ENCODE results near the gene RRP1B. TPM values are rescaled to one million over a fixed set of nuclear protein-coding genes. Genes with fewer than 3 reads are reported as not detected.

The RRP1B gene
- total RNA-seq, 2 donors from 2014 or later, result 30.3 to 30.6 TPM

Other genes starting within 250 kb of the RRP1B start
- 100 to 1,000 TPM; 229 to 266 TPM for gene SIK1, start 232.4 kb upstream of the RRP1B start, total RNA-seq
- under 1 TPM; 0.20 to 0.37 TPM for gene HSF2BP, start 72 bp upstream of the RRP1B start, total RNA-seq
- 100 to 1,000 TPM in 1 of 2 donors, 10 to 100 TPM in 1; 93.1 to 106 TPM for gene PDXK, start 59.6 kb downstream of the RRP1B start, total RNA-seq
- gene CSTB, start 116.7 kb downstream of the RRP1B start, total RNA-seq, result 10 to 100 TPM; 22.0 to 26.0 TPM
- 10 to 100 TPM; 20.5 to 23.2 TPM for gene RRP1, start 130.0 kb downstream of the RRP1B start, total RNA-seq
- gene AGPAT3, start 205.7 kb downstream of the RRP1B start, total RNA-seq, result 10 to 100 TPM; 64.1 to 67.3 TPM

Data from T-helper 17 cell (primary cell).